ENCODE data around the gene PTTG2.

DNA sequence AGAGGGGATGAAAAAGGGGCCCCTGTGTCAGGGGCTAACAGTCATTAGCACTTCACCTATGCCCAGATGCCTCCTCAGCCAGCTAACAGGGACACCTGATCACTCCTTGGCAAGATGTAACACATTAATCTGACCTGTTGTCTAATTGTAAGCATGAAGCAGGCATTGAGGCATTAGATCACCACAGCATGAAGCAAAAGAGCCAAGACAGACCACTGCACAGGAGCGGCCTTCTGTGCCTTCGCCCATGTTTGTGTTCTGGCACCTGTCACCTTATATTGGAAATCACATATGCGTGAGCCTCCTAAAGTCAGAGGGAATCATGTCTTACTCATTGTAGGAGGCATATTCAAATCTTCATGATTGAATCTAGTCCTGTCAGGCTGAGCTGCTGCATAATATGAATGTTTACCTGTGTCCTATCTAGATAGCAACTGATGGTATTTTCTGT lies 48.4 kb downstream of the PTTG2 start:
- TF ChIP-seq ZNF263 (CRISPR knock-in tag; IDR thresholded peaks at IDR 0.05) (no peak), ZNF530 (CRISPR knock-in tag; IDR thresholded peaks at IDR 0.05; ENCODE audit: low read depth) (no peak), KDM5B (CRISPR knock-in tag; IDR thresholded peaks at IDR 0.05; ENCODE audit: borderline replicate concordance) (no peak), HIVEP1 (CRISPR knock-in tag; IDR thresholded peaks at IDR 0.05) (no peak), ZBTB7A (CRISPR knock-in tag; IDR thresholded peaks at IDR 0.05) (no peak)

Measured in HepG2 (cell line).